HG03039 (cell line): ENCODE measurements around the gene NFX1.

Experiments used
- ATAC-seq: cut with Tn5 transposase; IDR thresholded peaks from one replicate; pipeline ENCODE4 v1.9.1; 2021; ENCODE audit warnings: mild to moderate bottlenecking, moderate library complexity; ENCODE audit not compliant: unreplicated experiment

Gene NFX1

GRCh38 chr9:33265211-33265865, 25.0 kb upstream of the NFX1 start:
- peak; percentile 3 for ATAC-seq

GRCh38 chr9:33267151-33267767, 23.1 kb upstream of the NFX1 start:
- ATAC-seq: no peak

- no peak for ATAC-seq
Observed at GRCh38 chr9:33270146-33270545, 20.2 kb upstream of the NFX1 start.

- no peak for ATAC-seq
Observed at GRCh38 chr9:33272061-33272460, 18.3 kb upstream of the NFX1 start.

GRCh38 chr9:33273266-33273971, 16.9 kb upstream of the NFX1 start:
- ATAC-seq: no peak

GRCh38 chr9:33273972-33274328, 16.4 kb upstream of the NFX1 start:
- ATAC-seq: no peak

- no peak for ATAC-seq
Observed at GRCh38 chr9:33277484-33277883, 12.8 kb upstream of the NFX1 start.

GRCh38 chr9:33285502-33285901, 4.8 kb upstream of the NFX1 start:
- no peak for ATAC-seq

GRCh38 chr9:33287087-33287490, 3.2 kb upstream of the NFX1 start:
- no peak for ATAC-seq

GRCh38 chr9:33288235-33288634, 2.1 kb upstream of the NFX1 start:
- no peak for ATAC-seq

- ATAC-seq: no peak
Observed at GRCh38 chr9:33288828-33289483, 1.4 kb upstream of the NFX1 start.

GRCh38 chr9:33289496-33289895, 820 bp upstream of the NFX1 start:
- no peak for ATAC-seq

- no peak for ATAC-seq
Observed at GRCh38 chr9:33289936-33290246, 425 bp upstream of the NFX1 start.

- ATAC-seq: no peak
Observed at GRCh38 chr9:33291031-33291397, 698 bp downstream of the NFX1 start.

- no peak for ATAC-seq
Observed at GRCh38 chr9:33291901-33292300, 1.6 kb downstream of the NFX1 start.

GRCh38 chr9:33293782-33294181, 3.5 kb downstream of the NFX1 start:
- ATAC-seq: no peak

- ATAC-seq: no peak
Observed at GRCh38 chr9:33294670-33295432, 4.5 kb downstream of the NFX1 start.

GRCh38 chr9:33295571-33295970, 5.3 kb downstream of the NFX1 start:
- ATAC-seq: no peak

- ATAC-seq: peak; percentile 85
Observed at GRCh38 chr9:33297432-33297831, 7.1 kb downstream of the NFX1 start.

GRCh38 chr9:33300546-33300945, 10.2 kb downstream of the NFX1 start:
- ATAC-seq: no peak

- ATAC-seq: no peak
Observed at GRCh38 chr9:33304362-33304761, 14.0 kb downstream of the NFX1 start.
